22Rv1 (cell line): ENCODE data around the gene RPA3.

Experiments
- CTCF ChIP-seq: fragments of 450-650 bp; IDR thresholded peaks from 2 replicates; pipeline ENCODE4 v1.5.1; 2017; ENCODE audit warnings: mild to moderate bottlenecking
- ZFX ChIP-seq: fragments of 450-650 bp; IDR thresholded peaks from 2 replicates; pipeline ENCODE4 v1.6.1; 2017; ENCODE audit warnings: antibody characterized with exemption, borderline replicate concordance

- TF ChIP-seq CTCF (no peak), ZFX (no peak)
Observed at GRCh38 chr7:7617550-7617949, 100.9 kb downstream of the RPA3 start.
